K562 (cell line): Measurements from ENCODE around the gene IGSF8. TPM values are rescaled to one million over a fixed set of nuclear protein-coding genes. Genes with fewer than 3 reads are reported as not detected.
A peak's percentile ranks its signal among the peaks of the same experiment; 100 is the strongest.

Experiments used
- ATAC-seq: fragments of 200-7000 bp; cut with Tn5 transposase; 3 replicates; pipeline ENCODE4 v1.9.1; 2020; ENCODE audit warnings: moderate library complexity
- BruUV-seq: library from RNA; stranded (reverse); fragments of 400-500 nt; replicated peaks from 2 replicates; lab custom pipeline; 2021; lab: Mats Ljungman, UMichigan
- CTCF ChIA-PET: fragments of 300-600 bp; formaldehyde crosslinking; extraction: SDS; loops from one replicate; lab custom pipeline; 2021; ENCODE audit warnings: low intra/inter-chr PET ratio; lab: Yijun Ruan, JAX
- POLR2A ChIA-PET: fragments of 300-600, 350-650 bp; sonication (Branson Sonifier 250); formaldehyde crosslinking; extraction: SDS; loops from one replicate; lab custom pipeline; 2021; ENCODE audit warnings: antibody characterized with exemption, inconsistent platforms; lab: Yijun Ruan, JAX
- DNase-seq, 4 experiments: peaks; one replicate each; pipeline versions ENCODE4 v3.0.0 to v3.0.0-alpha.2; 2011 to 2018; ENCODE audit warnings: low spot score in 3 of 4, mixed read lengths in 3 of 4; ENCODE audit errors: extremely low read depth in 1 of 4
- FAIRE-seq: peaks from 2 replicates; lab custom pipeline; 2011; peaks lifted over from hg19 to GRCh38; lab: Jason Lieb, UNC
- H2AFZ ChIP-seq: 2 replicates; pipeline ENCODE4 v1.6.0; 2011; ENCODE audit warnings: low read depth, low read length, control low read depth, inconsistent platforms
- H3K27ac ChIP-seq: fragments of 200-600 bp; 3 replicates; pipeline ENCODE4 v1.8.0; 2011; ENCODE audit warnings: low read depth, mild to moderate bottlenecking, control low read depth, inconsistent platforms, low read length, moderate library complexity, mixed read lengths; ENCODE audit errors: extremely low read depth
- H3K27me3 ChIP-seq, 2 experiments: fragments of 300-600 bp in 1 of 2; 2 replicates in 1 of 2; 3 replicates in 1 of 2; pipeline versions ENCODE4 v1.6.0 to v1.8.0; 2011; ENCODE audit warnings: inconsistent platforms in 2 of 2, low read length in 2 of 2, mild to moderate bottlenecking in 1 of 2, mixed read lengths in 1 of 2, moderate library complexity in 1 of 2; ENCODE audit not compliant: control insufficient read depth in 2 of 2, insufficient read depth in 2 of 2
- H3K36me3 ChIP-seq: fragments of 300-600 bp; 3 replicates; pipeline ENCODE4 v1.8.0; 2011; ENCODE audit warnings: mild to moderate bottlenecking, low read length, inconsistent platforms; ENCODE audit not compliant: control insufficient read depth, insufficient read depth
- H3K4me1 ChIP-seq, 2 experiments: fragments of 200-600 bp in 1 of 2; replicated peaks in 1 of 2; 2 replicates in 1 of 2; 3 replicates in 1 of 2; pipeline versions ENCODE4 v1.5.1 to v1.8.0; 2011; ENCODE audit warnings: inconsistent platforms in 2 of 2, low read length in 2 of 2, mild to moderate bottlenecking in 1 of 2, mixed read lengths in 1 of 2, moderate library complexity in 1 of 2; ENCODE audit not compliant: control insufficient read depth in 2 of 2, insufficient read depth in 2 of 2
- H3K4me2 ChIP-seq: 2 replicates; pipeline ENCODE4 v1.6.1; 2011; ENCODE audit warnings: low read length, control low read depth, inconsistent platforms, mixed read lengths; ENCODE audit not compliant: insufficient read depth
- H3K4me3 ChIP-seq: fragments of 200-600 bp; sonication (generic), shearing (Covaris generic); 2 replicates; pipeline ENCODE4 v1.5.1; 2016; ENCODE audit warnings: control low read depth, inconsistent platforms
- H3K79me2 ChIP-seq: fragments of 200-600 bp; 3 replicates; pipeline ENCODE4 v1.8.0; 2011; ENCODE audit warnings: low read length, inconsistent platforms; ENCODE audit not compliant: control insufficient read depth, insufficient read depth
- H3K9ac ChIP-seq, 2 experiments: 2 replicates each; pipeline versions ENCODE4 v1.6.0 to v1.6.1; 2011; ENCODE audit warnings: low read depth in 2 of 2, low read length in 2 of 2, control low read depth in 1 of 2, inconsistent platforms in 1 of 2, mild to moderate bottlenecking in 1 of 2, mixed read lengths in 1 of 2; ENCODE audit not compliant: insufficient read depth in 1 of 2
- H3K9me1 ChIP-seq: one replicate; pipeline ENCODE4 v1.6.0; 2011; ENCODE audit warnings: inconsistent platforms, mild to moderate bottlenecking, low read length, moderate library complexity; ENCODE audit not compliant: control insufficient read depth, insufficient read depth
- H3K9me3 ChIP-seq: replicated peaks from 2 replicates; pipeline ENCODE4 v1.5.1; 2011; ENCODE audit warnings: low read depth, low read length, inconsistent platforms; ENCODE audit not compliant: control insufficient read depth, insufficient read depth
- H4K20me1 ChIP-seq: replicated peaks from 2 replicates; pipeline ENCODE4 v1.6.1; 2011; ENCODE audit warnings: low read length, inconsistent platforms, mixed read lengths; ENCODE audit not compliant: control insufficient read depth, insufficient read depth
- DMBX1 ChIP-seq: fragments of 250-450 bp; sonication (Bioruptor Pico); IDR thresholded peaks from 2 replicates; pipeline ENCODE4 v1.8.0; 2022; ENCODE audit warnings: inconsistent platforms, mild to moderate bottlenecking, moderate library complexity, borderline replicate concordance
- EZH2 ChIP-seq: IDR thresholded peaks from 2 replicates; pipeline ENCODE4 v1.6.1; 2012; ENCODE audit warnings: low read depth, mild to moderate bottlenecking, inconsistent platforms, low read length, borderline replicate concordance
- FOXK1 ChIP-seq: sonication (generic); formaldehyde crosslinking; IDR thresholded peaks from 2 replicates; pipeline ENCODE4 v1.8.0; 2022; ENCODE audit warnings: missing genetic modification reagents, mild to moderate bottlenecking, borderline replicate concordance
- RAD21 ChIP-seq, 2 experiments: fragments of 250-450 bp in 1 of 2; fragments of 450-650 bp in 1 of 2; sonication (Bioruptor Pico) in 1 of 2; formaldehyde crosslinking in 1 of 2; IDR thresholded peaks in 1 of 2; conservative IDR thresholded peaks in 1 of 2; 2 replicates each; pipeline versions ENCODE4 v1.4.0 to v1.8.0; 2020 to 2022; ENCODE audit warnings: mild to moderate bottlenecking in 2 of 2, moderate library complexity in 1 of 2
- RBM17 ChIP-seq: fragments of 200-400 bp; formaldehyde crosslinking; IDR thresholded peaks from 2 replicates; pipeline ENCODE4 v1.6.1; 2017; ENCODE audit warnings: low read depth, mild to moderate bottlenecking, low read length, borderline replicate concordance
- SMARCA4 ChIP-seq: fragments of 450-650 bp; IDR thresholded peaks from 2 replicates; pipeline ENCODE4 v1.6.1; 2016
- ZNF197 ChIP-seq: fragments of 200-800 bp; sonication (Bioruptor generic); IDR thresholded peaks from 2 replicates; pipeline ENCODE4 v1.6.1; 2016; ENCODE audit warnings: low read depth, missing genetic modification characterization, missing compliant biosample characterization
- ZNF507 ChIP-seq: conservative IDR thresholded peaks from 2 replicates; pipeline ENCODE4 v1.6.1; 2017; ENCODE audit warnings: missing genetic modification characterization, missing compliant biosample characterization
- ZNF584 ChIP-seq: fragments of 200-800 bp; sonication (Bioruptor generic); IDR thresholded peaks from 2 replicates; pipeline ENCODE4 v1.6.1; 2016; ENCODE audit warnings: low read depth, mild to moderate bottlenecking, missing genetic modification characterization, missing compliant biosample characterization
- WGBS: fragments of 100-300 bp; shearing (Covaris generic); methylation state at CpG from one replicate; pipeline ENCODE4 v1.1.6; 2016; ENCODE audit warnings: low coverage, mixed read lengths; ENCODE audit not compliant: insufficient coverage; ENCODE audit errors: missing lambda C conversion rate; 5-methylcytosine and 5-hydroxymethylcytosine counted together
- in situ Hi-C: fragments of 300-500 bp; cut with MboI; formaldehyde crosslinking; loops from 4 replicates; pipeline ENCODE4 v1.15.0; 2018; ENCODE audit warnings: inconsistent platforms, mixed read lengths
- intact Hi-C: fragments of 100-400 bp; cut with micrococcal nuclease; formaldehyde crosslinking; loops from 2 replicates; pipeline ENCODE4 v1.14.2; 2022
- polyA plus RNA-seq, 8 experiments: library from polyadenylated mRNA; depleted of rRNA in 4 of 8; stranded (reverse) in 5 of 8; unstranded in 3 of 8; fragments of >200 nt; fragmentation: Nextera tagmentation in 2 of 8; fragmentation: Illumina TruSeq in 1 of 8; extraction: Ambion mirVana in 2 of 8; extraction: Trizol in 1 of 8; gene quantifications; 2 replicates each; pipeline versions ENCODE4 v1.2.1 to v1.2.3, GENCODE V29; 2011 to 2014; ENCODE audit warnings: inconsistent platforms in 1 of 8, missing spikeins in 1 of 8
- total RNA-seq, 7 experiments: library from RNA; depleted of rRNA in 6 of 7; stranded (reverse); fragments of >200 nt in 6 of 7; fragmentation: Illumina TruSeq in 2 of 7; extraction: Trizol in 2 of 7; gene quantifications; 2 replicates each; pipeline versions ENCODE4 v1.2.1 to v1.2.3, GENCODE V29; 2011 to 2021; ENCODE audit warnings: low replicate concordance in 1 of 7
- TF ChIP-seq, protein P1 (sequence below), 2 experiments: fragments of 200-800 bp in 1 of 2; sonication (Bioruptor generic) in 1 of 2; sonication (generic) in 1 of 2; formaldehyde crosslinking in 1 of 2; IDR thresholded peaks in 1 of 2; conservative IDR thresholded peaks in 1 of 2; 2 replicates each; pipeline versions ENCODE4 v1.5.0 to v1.6.1; 2016 to 2020; ENCODE audit warnings: missing compliant biosample characterization in 1 of 2, missing genetic modification characterization in 1 of 2, missing genetic modification reagents in 1 of 2
- TF ChIP-seq, protein P2 (sequence below), 3 experiments: IDR thresholded peaks in 2 of 3; conservative IDR thresholded peaks in 1 of 3; 2 replicates each; pipeline ENCODE4 v1.5.1; 2011 to 2012; ENCODE audit warnings: low read length in 3 of 3, mild to moderate bottlenecking in 3 of 3, control low read depth in 2 of 3, improper control_type of control experiment in 1 of 3, inconsistent platforms in 1 of 3, low read depth in 1 of 3, mixed read lengths in 1 of 3, moderate library complexity in 1 of 3; ENCODE audit not compliant: insufficient read depth in 2 of 3
- TF ChIP-seq, protein P3 (sequence below): sonication (generic); formaldehyde crosslinking; IDR thresholded peaks from 2 replicates; pipeline ENCODE4 v1.8.1; 2023; ENCODE audit warnings: mild to moderate bottlenecking, missing genetic modification reagents
- TF ChIP-seq, protein P4 (sequence below): sonication (generic); formaldehyde crosslinking; IDR thresholded peaks from 2 replicates; pipeline ENCODE4 v1.8.0; 2022; ENCODE audit warnings: missing genetic modification reagents, mild to moderate bottlenecking, moderate library complexity, borderline replicate concordance

IGSF8 gene
- total and polyA plus RNA-seq, 9 of the 15 experiments (the other 6 are each of a cell fraction or from before 2014, with no cell fraction given), result 0.32 to 11.7 (median 3.2) TPM

DNA sequence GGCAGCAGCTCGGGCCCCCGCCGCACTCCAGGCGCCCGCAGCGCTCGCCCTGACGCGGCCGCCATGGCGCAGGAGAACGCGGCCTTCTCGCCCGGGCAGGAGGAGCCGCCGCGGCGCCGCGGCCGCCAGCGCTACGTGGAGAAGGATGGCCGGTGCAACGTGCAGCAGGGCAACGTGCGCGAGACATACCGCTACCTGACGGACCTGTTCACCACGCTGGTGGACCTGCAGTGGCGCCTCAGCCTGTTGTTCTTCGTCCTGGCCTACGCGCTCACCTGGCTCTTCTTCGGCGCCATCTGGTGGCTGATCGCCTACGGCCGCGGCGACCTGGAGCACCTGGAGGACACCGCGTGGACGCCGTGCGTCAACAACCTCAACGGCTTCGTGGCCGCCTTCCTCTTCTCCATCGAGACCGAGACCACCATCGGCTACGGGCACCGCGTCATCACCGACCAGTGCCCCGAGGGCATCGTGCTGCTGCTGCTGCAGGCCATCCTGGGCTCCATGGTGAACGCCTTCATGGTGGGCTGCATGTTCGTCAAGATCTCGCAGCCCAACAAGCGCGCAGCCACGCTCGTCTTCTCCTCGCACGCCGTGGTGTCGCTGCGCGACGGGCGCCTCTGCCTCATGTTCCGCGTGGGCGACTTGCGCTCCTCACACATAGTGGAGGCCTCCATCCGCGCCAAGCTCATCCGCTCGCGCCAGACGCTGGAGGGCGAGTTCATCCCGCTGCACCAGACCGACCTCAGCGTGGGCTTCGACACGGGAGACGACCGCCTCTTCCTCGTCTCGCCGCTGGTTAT lies 14.2 kb downstream of the IGSF8 start:
- in situ Hi-C loops, result no loop called here
- Histone ChIP-seq H3K9me3 (no peaks in the 10 kb centered on the region), H3K27ac (no peak overlapping the region), H4K20me1 (peaks cover 7% of the 10 kb centered on the region; the same call in 1 of the 2 replicates), H3K4me2 (no peak overlapping the region), H3K9ac (no peak overlapping the region), H3K4me1 (peaks cover 0 to 16% of the 10 kb centered on the region in 2 experiments; a peak in 1 of 5 replicates), H3K27me3 (peaks cover 9 to 20% of the 10 kb centered on the region in 2 experiments; a peak in 4 of 5 replicates), H2AFZ (no peak overlapping the region), H3K4me3 (no peak overlapping the region), H3K36me3 (no peaks in the 10 kb centered on the region), H3K79me2 (no peaks in the 10 kb centered on the region), H3K9me1 (no peaks in the 10 kb centered on the region)
- WGBS, result 51% methylated on average over 48 of the region's 96 CpGs
- ChIA-PET POLR2A (no interaction called here), CTCF (interaction anchor here (1.2 to 1.3 kb wide), 2 partner anchors 37 to 148 kb away, joined by 3 to 4 read pairs; no protein-coding TSS in a partner anchor)
- intact Hi-C loops, result loop anchor here (5.0 kb wide), 1 partner anchor 147 kb away; no protein-coding TSS in a partner anchor
- DNase-seq (peak; percentile 43 to 51 (median 48)), FAIRE-seq (no peak), ATAC-seq (peak; percentile 72)
- BruUV-seq, result no TSS peak
- TF ChIP-seq EZH2 (no peak), ZNF197 (no peak), DMBX1 (CRISPR knock-in tag) (no peak), RBM17 (no peak), RAD21 (CRISPR knock-in tag; conservative IDR thresholded peaks at IDR 0.05 in 1 of 2, IDR thresholded peaks at IDR 0.05 in 1 of 2) (peak in 1 of 2 experiments; percentile 39; a peak in 2 of 4 replicates), SMARCA4 (no peak), ZNF584 (no peak), ZNF507 (no peak), FOXK1 (CRISPR knock-in tag) (no peak)
- TF ChIP-seq, protein P1, sequence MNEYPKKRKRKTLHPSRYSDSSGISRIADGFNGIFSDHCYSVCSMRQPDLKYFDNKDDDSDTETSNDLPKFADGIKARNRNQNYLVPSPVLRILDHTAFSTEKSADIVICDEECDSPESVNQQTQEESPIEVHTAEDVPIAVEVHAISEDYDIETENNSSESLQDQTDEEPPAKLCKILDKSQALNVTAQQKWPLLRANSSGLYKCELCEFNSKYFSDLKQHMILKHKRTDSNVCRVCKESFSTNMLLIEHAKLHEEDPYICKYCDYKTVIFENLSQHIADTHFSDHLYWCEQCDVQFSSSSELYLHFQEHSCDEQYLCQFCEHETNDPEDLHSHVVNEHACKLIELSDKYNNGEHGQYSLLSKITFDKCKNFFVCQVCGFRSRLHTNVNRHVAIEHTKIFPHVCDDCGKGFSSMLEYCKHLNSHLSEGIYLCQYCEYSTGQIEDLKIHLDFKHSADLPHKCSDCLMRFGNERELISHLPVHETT (CRISPR knock-in tag; conservative IDR thresholded peaks at IDR 0.05 in 1 of 2, IDR thresholded peaks at IDR 0.05 in 1 of 2), result no peak
- TF ChIP-seq, protein P2, sequence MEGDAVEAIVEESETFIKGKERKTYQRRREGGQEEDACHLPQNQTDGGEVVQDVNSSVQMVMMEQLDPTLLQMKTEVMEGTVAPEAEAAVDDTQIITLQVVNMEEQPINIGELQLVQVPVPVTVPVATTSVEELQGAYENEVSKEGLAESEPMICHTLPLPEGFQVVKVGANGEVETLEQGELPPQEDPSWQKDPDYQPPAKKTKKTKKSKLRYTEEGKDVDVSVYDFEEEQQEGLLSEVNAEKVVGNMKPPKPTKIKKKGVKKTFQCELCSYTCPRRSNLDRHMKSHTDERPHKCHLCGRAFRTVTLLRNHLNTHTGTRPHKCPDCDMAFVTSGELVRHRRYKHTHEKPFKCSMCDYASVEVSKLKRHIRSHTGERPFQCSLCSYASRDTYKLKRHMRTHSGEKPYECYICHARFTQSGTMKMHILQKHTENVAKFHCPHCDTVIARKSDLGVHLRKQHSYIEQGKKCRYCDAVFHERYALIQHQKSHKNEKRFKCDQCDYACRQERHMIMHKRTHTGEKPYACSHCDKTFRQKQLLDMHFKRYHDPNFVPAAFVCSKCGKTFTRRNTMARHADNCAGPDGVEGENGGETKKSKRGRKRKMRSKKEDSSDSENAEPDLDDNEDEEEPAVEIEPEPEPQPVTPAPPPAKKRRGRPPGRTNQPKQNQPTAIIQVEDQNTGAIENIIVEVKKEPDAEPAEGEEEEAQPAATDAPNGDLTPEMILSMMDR (IDR thresholded peaks at IDR 0.05 in 2 of 3, conservative IDR thresholded peaks at IDR 0.05 in 1 of 3; ENCODE audit: insufficient read depth in 2 of 3, low read depth in 1 of 3, low read length in 3 of 3), result peak; percentile 52 to 85 (median 62)
- TF ChIP-seq, protein P3, sequence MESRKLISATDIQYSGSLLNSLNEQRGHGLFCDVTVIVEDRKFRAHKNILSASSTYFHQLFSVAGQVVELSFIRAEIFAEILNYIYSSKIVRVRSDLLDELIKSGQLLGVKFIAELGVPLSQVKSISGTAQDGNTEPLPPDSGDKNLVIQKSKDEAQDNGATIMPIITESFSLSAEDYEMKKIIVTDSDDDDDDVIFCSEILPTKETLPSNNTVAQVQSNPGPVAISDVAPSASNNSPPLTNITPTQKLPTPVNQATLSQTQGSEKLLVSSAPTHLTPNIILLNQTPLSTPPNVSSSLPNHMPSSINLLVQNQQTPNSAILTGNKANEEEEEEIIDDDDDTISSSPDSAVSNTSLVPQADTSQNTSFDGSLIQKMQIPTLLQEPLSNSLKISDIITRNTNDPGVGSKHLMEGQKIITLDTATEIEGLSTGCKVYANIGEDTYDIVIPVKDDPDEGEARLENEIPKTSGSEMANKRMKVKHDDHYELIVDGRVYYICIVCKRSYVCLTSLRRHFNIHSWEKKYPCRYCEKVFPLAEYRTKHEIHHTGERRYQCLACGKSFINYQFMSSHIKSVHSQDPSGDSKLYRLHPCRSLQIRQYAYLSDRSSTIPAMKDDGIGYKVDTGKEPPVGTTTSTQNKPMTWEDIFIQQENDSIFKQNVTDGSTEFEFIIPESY, result peak; percentile 94
- TF ChIP-seq, protein P4, sequence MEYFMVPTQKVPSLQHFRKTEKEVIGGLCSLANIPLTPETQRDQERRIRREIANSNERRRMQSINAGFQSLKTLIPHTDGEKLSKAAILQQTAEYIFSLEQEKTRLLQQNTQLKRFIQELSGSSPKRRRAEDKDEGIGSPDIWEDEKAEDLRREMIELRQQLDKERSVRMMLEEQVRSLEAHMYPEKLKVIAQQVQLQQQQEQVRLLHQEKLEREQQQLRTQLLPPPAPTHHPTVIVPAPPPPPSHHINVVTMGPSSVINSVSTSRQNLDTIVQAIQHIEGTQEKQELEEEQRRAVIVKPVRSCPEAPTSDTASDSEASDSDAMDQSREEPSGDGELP, result peak; percentile 55; the same call in 1 of the 2 replicates
